Skin epidermis (tissue), 12 donors: ENCODE data around the gene AMPD2.

Experiments
- H3K27ac ChIP-seq, 21 experiments: fragments of 200-600 bp; sonication (generic) in 11 of 21; one replicate each; pipeline ENCODE4 v1.5.0; 2020; ENCODE audit warnings: mild to moderate bottlenecking in 3 of 21, inconsistent platforms in 2 of 21, moderate library complexity in 2 of 21
- H3K4me3 ChIP-seq, 7 experiments: fragments of 200-600 bp; sonication (generic) in 2 of 7; one replicate each; pipeline ENCODE4 v1.5.0; 2020; ENCODE audit warnings: inconsistent platforms in 2 of 7, mild to moderate bottlenecking in 2 of 7, moderate library complexity in 1 of 7

AMPD2 gene

GRCh38 chr1:109613361-109614147 lies 6.1 kb upstream of the AMPD2 start:
- Histone ChIP-seq H3K27ac (no peak overlapping the region), H3K4me3 (no peak overlapping the region)

- peak overlapping the region in 17 of 21 experiments; percentile 35 to 93 (median 72) for H3K27ac ChIP-seq
Measured at GRCh38 chr1:109615879-109616278, 3.8 kb upstream of the AMPD2 start.

GRCh38 chr1:109616391-109616790 lies 3.2 kb upstream of the AMPD2 start:
- Histone ChIP-seq H3K4me3 (no peak overlapping the region), H3K27ac (peak overlapping the region in 19 of 21 experiments; percentile 27 to 93 (median 71))

More at GRCh38 chr1:109615879-109616278, 3.8 kb upstream of the AMPD2 start:
- no peak overlapping the region for H3K4me3 ChIP-seq

- Histone ChIP-seq H3K27ac (peak overlapping the region in 20 of 21 experiments; percentile 27 to 93 (median 71)), H3K4me3 (no peak overlapping the region)
Measured at GRCh38 chr1:109617291-109617801, 2.3 kb upstream of the AMPD2 start.

- peak overlapping the region; percentile 49 to 82 (median 59) for H3K4me3 ChIP-seq
- peak overlapping the region in 20 of 21 experiments; percentile 65 to 96 (median 87) for H3K27ac ChIP-seq
Measured at GRCh38 chr1:109618661-109619575, 719 bp upstream of the AMPD2 start.

- Histone ChIP-seq H3K27ac (peak overlapping the region; percentile 15 to 96 (median 87)), H3K4me3 (peak overlapping the region; percentile 49 to 82 (median 59))
Measured at GRCh38 chr1:109620401-109620791, 759 bp downstream of the AMPD2 start.

GRCh38 chr1:109620841-109621286 lies 1.2 kb downstream of the AMPD2 start:
- H3K27ac ChIP-seq, result peak overlapping the region; percentile 15 to 96 (median 87)
- H3K4me3 ChIP-seq, result peak overlapping the region; percentile 49 to 82 (median 59)

- H3K27ac ChIP-seq, result peak overlapping the region in 18 of 21 experiments; percentile 65 to 96 (median 88)
- H3K4me3 ChIP-seq, result peak overlapping the region; percentile 49 to 82 (median 59)
Measured at GRCh38 chr1:109621379-109622136, 1.9 kb downstream of the AMPD2 start.

- peak overlapping the region in 3 of 7 experiments; percentile 58 to 66 (median 59) for H3K4me3 ChIP-seq
- peak overlapping the region in 11 of 21 experiments; percentile 5 to 96 (median 88) for H3K27ac ChIP-seq
Measured at GRCh38 chr1:109622137-109622892, 2.7 kb downstream of the AMPD2 start.

- peak overlapping the region in 9 of 21 experiments; percentile 14 to 96 (median 53) for H3K27ac ChIP-seq
- no peak overlapping the region for H3K4me3 ChIP-seq
Measured at GRCh38 chr1:109622895-109623294, 3.3 kb downstream of the AMPD2 start.

- Histone ChIP-seq H3K27ac (peak overlapping the region in 15 of 21 experiments; percentile 14 to 96 (median 49)), H3K4me3 (no peak overlapping the region)
Measured at GRCh38 chr1:109623601-109624161, 4.0 kb downstream of the AMPD2 start.

- Histone ChIP-seq H3K4me3 (no peak overlapping the region), H3K27ac (peak overlapping the region in 15 of 21 experiments; percentile 14 to 93 (median 33))
Measured at GRCh38 chr1:109624201-109625010, 4.8 kb downstream of the AMPD2 start.

- Histone ChIP-seq H3K4me3 (no peak overlapping the region), H3K27ac (no peak overlapping the region)
Measured at GRCh38 chr1:109625176-109625575, 5.5 kb downstream of the AMPD2 start.

- Histone ChIP-seq H3K27ac (peak overlapping the region in 1 of 21 experiments; percentile 7), H3K4me3 (no peak overlapping the region)
Measured at GRCh38 chr1:109625601-109626560, 6.2 kb downstream of the AMPD2 start.

GRCh38 chr1:109626682-109627408 lies 7.2 kb downstream of the AMPD2 start:
- H3K27ac ChIP-seq, result no peak overlapping the region
- no peak overlapping the region for H3K4me3 ChIP-seq
